Uterus (tissue), 2 donors: ENCODE measurements around the gene THEMIS.

Experiments used
- CTCF ChIP-seq, 4 experiments: fragments of 200-600 bp in 2 of 4; fragments of 450-650 bp in 2 of 4; sonication (generic) in 2 of 4; IDR thresholded peaks; one replicate each; pipeline ENCODE4 v1.5.1; 2016 to 2019; ENCODE audit warnings: antibody characterized with exemption in 4 of 4, mild to moderate bottlenecking in 2 of 4, moderate library complexity in 1 of 4
- POLR2A ChIP-seq, 2 donors: fragments of 450-650 bp; IDR thresholded peaks; one replicate each; pipeline ENCODE4 v1.6.1; 2016; ENCODE audit warnings: antibody characterized with exemption in 2 of 2, mild to moderate bottlenecking in 1 of 2, moderate library complexity in 1 of 2

- no peak for TF ChIP-seq CTCF (IDR thresholded peaks at IDR 0.05)
- no peak for TF ChIP-seq POLR2A (IDR thresholded peaks at IDR 0.05)
Measured at GRCh38 chr6:127706216-127706615, 194.6 kb downstream of the THEMIS start.
